GM21526 (cell line): ENCODE results near the gene MPP4.

Source experiments
- ATAC-seq: cut with Tn5 transposase; IDR thresholded peaks from one replicate; pipeline ENCODE4 v1.9.1; 2021; ENCODE audit warnings: moderate library complexity; ENCODE audit not compliant: unreplicated experiment, low FRiP score

MPP4 gene

DNA sequence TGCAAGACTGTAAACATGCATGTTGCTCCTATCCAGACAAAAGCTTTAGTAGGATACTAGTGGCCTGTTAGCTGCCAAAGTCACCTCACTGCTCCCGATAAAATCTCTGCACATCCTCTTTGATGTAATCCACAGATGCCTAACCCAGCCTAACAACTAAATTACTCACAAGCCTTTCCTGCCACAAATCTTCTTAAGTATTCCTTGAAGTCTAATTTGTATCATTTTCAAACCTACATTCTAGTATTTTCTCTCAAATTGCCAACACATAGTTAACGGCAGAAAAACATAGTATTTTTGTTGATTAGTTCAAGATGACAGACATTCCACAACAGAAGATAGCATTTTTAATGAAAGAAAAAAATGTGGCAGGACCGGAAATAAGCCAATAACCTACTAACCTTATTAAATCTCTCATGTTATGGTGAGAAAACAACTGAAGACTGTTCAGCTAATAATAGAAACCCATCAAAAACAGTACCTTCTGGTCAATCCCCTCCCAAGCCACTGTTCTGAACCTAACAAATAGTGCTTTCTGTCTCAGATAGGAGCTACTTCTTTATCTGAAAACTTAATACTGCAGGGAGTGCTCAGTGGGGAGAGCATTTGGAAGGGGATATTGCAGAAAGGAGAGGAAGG, at the start of gene MPP4:
Gene MPP4 (minus strand): TSS at position 57 of the 639 bp plus-strand sequence. CDS start 4,690 bp downstream, outside the sequence.
- ATAC-seq: no peak

DNA sequence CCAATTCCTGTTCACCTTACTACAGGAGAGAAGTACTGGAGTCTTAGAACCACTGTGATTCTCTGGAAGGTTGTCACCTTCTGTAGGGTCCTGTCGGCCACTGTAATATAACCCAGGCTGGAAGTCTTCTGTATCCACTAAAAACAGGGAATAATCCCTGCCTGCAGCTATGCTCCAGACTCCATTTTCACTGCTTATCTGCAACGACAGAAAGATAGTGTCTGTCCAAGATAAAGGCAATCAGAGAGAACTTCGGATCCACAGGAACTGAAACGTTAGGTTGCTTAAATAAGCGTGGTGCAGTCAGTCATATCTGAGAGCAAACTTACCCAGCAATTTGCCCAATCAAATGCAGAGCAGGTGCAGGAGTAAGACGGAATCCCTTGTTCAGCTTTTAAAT, 48.1 kb upstream of the MPP4 start:
- no peak for ATAC-seq

DNA sequence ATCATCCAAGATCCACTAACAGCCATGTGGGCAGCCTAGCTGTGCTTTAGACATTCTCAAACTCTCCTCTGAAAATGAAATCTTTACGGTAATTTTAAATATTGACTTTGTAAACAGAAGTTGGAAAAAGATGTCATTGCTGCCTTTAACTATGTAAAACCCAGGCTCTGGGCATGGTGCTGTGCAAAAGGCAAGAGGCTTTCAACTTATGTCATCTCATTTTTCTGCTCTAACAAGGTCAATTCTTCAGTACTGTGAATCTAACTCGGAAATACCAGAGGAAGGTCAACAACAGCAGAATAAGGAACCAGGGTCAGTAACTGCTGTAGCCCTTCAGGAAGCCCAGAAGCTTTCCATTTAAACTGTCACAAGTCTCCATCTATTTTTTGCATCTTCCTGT, 37.0 kb upstream of the MPP4 start:
- no peak for ATAC-seq

DNA sequence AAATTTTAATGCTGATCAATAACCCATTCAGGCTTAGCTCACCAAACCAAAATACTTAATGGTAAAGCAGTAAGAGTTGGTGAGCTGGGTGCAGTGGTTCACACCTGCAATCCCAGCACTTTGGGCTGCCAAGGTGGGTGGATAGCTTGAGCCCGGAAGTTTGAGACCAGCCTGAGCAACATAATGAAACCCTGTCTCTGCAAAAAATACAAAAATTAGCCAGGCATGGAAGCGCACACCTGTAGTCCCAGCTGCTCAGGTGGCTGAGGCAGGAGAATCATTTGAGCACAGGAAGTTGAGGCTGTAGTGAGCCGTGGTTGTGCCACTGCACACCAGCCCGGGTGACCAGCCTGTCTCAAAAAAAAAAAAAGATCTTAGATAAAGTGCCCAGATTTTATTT, 35.7 kb upstream of the MPP4 start:
- ATAC-seq: no peak

DNA sequence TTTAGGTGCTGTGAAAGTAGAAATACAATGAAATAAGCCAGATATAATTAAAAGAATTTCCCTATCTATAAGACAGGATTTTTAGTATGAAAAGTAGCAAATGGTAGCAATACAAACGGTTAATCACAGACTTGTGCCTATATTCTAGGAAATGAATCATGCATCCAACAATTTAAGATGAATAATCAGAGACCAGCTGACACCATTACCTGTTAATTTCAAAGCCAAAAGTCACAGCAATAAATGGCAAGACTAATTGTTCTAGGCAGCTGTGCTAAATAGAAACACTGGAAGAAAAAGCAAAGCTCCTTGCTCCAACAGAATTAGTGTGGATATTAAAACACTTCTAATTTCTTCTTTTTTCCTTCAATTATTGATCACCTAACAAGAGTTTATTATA, 35.1 kb upstream of the MPP4 start:
- ATAC-seq: no peak

- no peak for ATAC-seq
Measured at GRCh38 chr2:201730651-201731285, 32.3 kb upstream of the MPP4 start.

DNA sequence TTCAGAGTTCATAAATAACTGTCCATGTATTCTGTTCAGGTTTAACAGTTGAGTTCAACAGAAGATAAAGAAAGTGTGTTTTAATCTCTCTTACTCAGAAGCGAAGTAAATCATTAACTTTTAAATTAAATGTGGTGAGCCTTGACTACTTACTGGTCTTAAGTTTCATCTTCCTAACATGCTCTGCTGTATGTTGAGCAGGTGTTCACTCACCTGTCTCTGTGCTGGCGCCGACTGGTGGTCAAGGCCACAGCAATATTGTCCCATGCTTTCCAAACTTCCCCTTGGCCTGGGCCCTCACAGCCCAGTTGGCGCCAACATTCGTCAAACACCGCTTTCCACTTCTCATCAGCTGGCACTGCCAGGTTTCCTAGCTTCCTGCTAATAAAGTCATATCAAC, 17.0 kb upstream of the MPP4 start:
- no peak for ATAC-seq

- ATAC-seq: no peak
Measured at GRCh38 chr2:201712726-201713125, 14.3 kb upstream of the MPP4 start.

- no peak for ATAC-seq
Measured at GRCh38 chr2:201709747-201710146, 11.3 kb upstream of the MPP4 start.

DNA sequence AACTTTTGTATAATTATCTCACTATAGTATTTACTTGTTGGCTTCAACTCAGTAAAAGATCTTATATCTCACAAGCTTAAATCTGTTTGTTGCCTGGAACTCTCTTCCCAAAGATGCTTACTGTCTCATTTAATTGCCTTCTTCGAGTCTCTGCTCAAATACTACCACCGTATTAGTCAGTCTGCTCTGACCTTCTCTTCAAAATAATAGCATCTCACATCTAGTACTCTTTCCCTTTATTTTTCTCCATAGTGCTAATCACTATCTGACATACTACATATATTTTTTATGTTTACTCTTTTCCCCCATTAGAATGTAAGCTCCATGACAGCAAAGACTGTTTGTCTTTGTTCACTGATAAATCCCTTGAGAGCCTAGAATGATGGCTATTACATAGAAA, 10.6 kb upstream of the MPP4 start:
- ATAC-seq: no peak

GRCh38 chr2:201707753-201708152, 9.3 kb upstream of the MPP4 start:
- no peak for ATAC-seq

GRCh38 chr2:201707142-201707541, 8.7 kb upstream of the MPP4 start:
- no peak for ATAC-seq

DNA sequence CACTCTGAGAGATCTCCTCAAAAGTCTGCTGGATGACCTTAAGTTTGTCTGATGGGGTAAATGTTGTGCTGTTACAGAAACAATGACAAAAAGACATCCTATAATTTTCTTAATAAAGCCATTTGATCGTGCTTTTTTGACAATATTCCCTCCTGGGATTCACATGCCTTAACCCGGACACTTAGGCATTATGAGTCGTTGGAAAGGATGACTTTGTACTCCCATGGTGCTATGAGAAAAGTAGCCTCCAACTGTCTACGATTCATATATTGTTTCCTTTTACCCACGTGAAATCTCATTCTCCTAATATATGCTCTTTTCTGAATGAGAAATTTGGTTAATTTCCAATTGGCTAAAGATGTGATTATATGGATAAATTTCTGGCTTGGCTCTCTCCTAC, 6.1 kb upstream of the MPP4 start:
- no peak for ATAC-seq

- ATAC-seq: no peak
Measured at GRCh38 chr2:201701646-201702045, 3.2 kb upstream of the MPP4 start.

GRCh38 chr2:201699416-201699815, 972 bp upstream of the MPP4 start:
- no peak for ATAC-seq

- ATAC-seq: no peak
Measured at GRCh38 chr2:201697899-201698298, 545 bp downstream of the MPP4 start.

DNA sequence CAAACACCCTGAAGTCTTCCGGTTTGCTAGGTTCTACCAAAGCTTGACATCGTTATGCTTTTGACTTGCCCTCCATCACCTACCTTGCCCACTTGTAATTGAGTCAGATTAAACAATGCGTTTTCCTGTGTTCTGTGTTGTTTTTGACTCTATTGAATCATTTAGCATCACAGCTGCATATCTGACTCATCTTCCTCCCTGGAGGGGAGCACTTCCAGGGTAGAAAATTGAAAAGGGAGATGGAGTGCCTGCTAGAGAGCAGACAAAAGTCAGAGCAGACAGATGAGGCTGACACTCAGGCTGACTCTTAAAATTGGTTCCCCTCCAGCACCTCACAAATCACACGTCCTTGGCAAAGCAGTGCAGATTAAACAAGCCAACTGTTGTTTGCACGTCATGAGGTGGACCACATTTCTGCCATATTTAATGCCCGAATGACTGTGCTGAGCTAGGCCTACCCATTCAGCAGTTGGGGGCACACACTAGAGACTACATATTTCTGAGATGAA, 2.2 kb downstream of the MPP4 start:
- ATAC-seq: no peak

DNA sequence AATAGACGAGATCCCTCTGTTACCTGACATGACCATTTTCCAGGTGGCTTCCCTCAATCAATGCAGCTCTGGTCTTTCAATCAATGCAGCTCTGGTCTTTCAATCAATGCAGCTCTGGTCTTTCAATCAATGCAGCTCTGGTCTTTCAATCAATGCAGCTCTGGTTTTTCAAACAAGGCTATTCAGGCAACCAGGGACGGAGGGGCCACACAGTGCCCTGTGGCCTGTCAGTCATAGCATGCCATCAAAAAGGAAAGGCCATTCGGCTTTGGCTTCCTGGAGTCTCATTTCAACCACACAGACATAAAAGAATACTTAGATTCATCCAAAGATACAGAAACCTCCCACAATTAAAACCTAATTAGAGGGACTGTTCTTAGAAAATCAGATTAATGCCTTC, 13.3 kb downstream of the MPP4 start:
- no peak for ATAC-seq

DNA sequence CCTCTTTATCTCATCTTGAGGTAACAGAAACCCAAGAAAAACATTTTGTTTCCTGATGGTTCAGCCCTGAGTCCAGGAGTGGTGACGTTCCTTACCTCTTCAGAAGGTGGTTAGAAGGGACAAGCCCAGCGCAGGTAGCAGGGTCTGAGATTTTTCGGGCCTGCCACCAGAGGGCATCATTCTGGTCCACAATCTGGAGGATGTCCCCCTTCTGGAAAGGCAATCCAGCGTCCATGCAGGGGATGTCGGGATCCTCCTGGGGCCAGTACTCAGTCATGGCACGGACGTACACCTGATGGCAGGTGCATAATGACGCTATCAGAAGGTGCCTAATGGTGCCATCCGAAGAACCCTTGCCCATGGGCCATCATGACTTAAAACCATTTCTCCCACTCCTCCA, 17.7 kb downstream of the MPP4 start:
- no peak for ATAC-seq

DNA sequence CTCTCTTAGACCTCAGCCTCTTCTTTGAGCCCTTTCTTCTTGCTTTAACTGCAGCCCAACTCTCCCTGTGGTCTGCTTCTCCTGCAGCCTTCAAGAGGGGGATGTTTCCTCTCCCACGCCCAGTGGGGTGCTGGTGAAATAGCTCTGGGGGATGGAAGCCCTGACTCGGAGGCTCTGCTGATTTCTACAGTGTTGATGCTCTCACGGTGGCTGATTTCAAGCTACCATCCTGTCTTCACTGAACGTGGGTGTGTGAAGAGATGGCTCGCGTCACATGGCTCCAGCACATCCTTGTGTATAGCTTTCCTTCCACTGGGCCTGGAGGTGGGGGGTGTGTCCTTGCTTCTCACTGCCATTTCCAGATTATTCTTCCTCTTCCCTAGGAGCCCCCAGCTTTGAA, 20.0 kb downstream of the MPP4 start:
- ATAC-seq: no peak

GRCh38 chr2:201675454-201675853, 23.0 kb downstream of the MPP4 start:
- ATAC-seq: no peak

DNA sequence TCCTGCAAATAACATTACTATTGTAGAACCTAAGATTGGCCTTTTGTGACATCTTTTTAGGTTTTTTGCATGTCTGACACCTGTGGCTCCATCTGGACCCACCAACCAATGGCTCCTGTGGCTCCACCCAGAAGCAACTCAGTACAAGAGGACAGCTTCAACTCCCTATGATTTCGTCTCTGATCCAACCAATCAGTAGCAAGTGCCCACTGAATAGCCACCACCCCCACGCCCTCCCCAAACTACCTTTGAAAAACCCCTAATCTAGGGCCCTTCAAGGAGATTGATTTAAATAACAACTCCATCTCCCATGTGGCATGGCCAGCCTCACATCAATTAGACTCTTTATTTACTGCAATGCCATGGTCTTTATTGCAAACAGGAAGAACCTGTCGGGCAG, 23.6 kb downstream of the MPP4 start:
- no peak for ATAC-seq
